GM19035 (cell line): ENCODE measurements around the gene KIRREL1.

Experiments used
- ATAC-seq: cut with Tn5 transposase; IDR thresholded peaks from one replicate; pipeline ENCODE4 v1.9.1; 2021; ENCODE audit not compliant: unreplicated experiment

KIRREL1 gene

GRCh38 chr1:158005224-158005623, 11.8 kb downstream of the KIRREL1 start:
- no peak for ATAC-seq

GRCh38 chr1:158007180-158007579, 13.7 kb downstream of the KIRREL1 start:
- no peak for ATAC-seq

GRCh38 chr1:158007667-158008386, 14.4 kb downstream of the KIRREL1 start:
- no peak for ATAC-seq

GRCh38 chr1:158008630-158009029, 15.2 kb downstream of the KIRREL1 start:
- ATAC-seq, result no peak

GRCh38 chr1:158011714-158012113, 18.3 kb downstream of the KIRREL1 start:
- ATAC-seq, result no peak

GRCh38 chr1:158013840-158014730, 20.6 kb downstream of the KIRREL1 start:
- no peak for ATAC-seq

GRCh38 chr1:158014731-158015320, 21.4 kb downstream of the KIRREL1 start:
- ATAC-seq, result no peak

- no peak for ATAC-seq
Measured at GRCh38 chr1:158016651-158017335, 23.3 kb downstream of the KIRREL1 start.

- no peak for ATAC-seq
Measured at GRCh38 chr1:158017800-158018595, 24.6 kb downstream of the KIRREL1 start.

- no peak for ATAC-seq
Measured at GRCh38 chr1:158019171-158019868, 25.9 kb downstream of the KIRREL1 start.

GRCh38 chr1:158020259-158020885, 26.9 kb downstream of the KIRREL1 start:
- ATAC-seq, result no peak

- no peak for ATAC-seq
Measured at GRCh38 chr1:158020886-158021620, 27.6 kb downstream of the KIRREL1 start.

GRCh38 chr1:158021721-158022120, 28.3 kb downstream of the KIRREL1 start:
- no peak for ATAC-seq

- no peak for ATAC-seq
Measured at GRCh38 chr1:158022554-158023312, 29.3 kb downstream of the KIRREL1 start.

GRCh38 chr1:158024737-158025136, 31.3 kb downstream of the KIRREL1 start:
- no peak for ATAC-seq

GRCh38 chr1:158025576-158026230, 32.3 kb downstream of the KIRREL1 start:
- no peak for ATAC-seq

- ATAC-seq, result no peak
Measured at GRCh38 chr1:158026651-158027050, 33.2 kb downstream of the KIRREL1 start.
